Tibial nerve (tissue), 4 donors: ENCODE data around the gene SUPT5H. TPM values are rescaled to one million over a fixed set of nuclear protein-coding genes. Genes with fewer than 3 reads are reported as not detected.

Experiments used
- DNase-seq, 2 donors: peaks; one replicate each; pipeline ENCODE4 v3.0.0-alpha.2; 2019; ENCODE audit warnings: low spot score in 2 of 2
- H3K27ac ChIP-seq, 4 donors: fragments of 200-600 bp; sonication (generic) in 3 of 4; one replicate each; pipeline ENCODE4 v1.5.1; 2017 to 2019; ENCODE audit warnings: mild to moderate bottlenecking in 1 of 4
- H3K27me3 ChIP-seq, 2 donors: fragments of 200-600 bp; sonication (generic) in 1 of 2; one replicate each; pipeline versions ENCODE4 v1.5.1 to v1.6.0; 2017 to 2019
- H3K36me3 ChIP-seq, 3 donors: fragments of 200-600 bp; sonication (generic); one replicate each; pipeline ENCODE4 v1.5.1; 2018 to 2019
- H3K4me1 ChIP-seq, 4 donors: fragments of 200-600 bp; sonication (generic) in 3 of 4; one replicate each; pipeline ENCODE4 v1.5.1; 2017 to 2019
- H3K4me3 ChIP-seq, 4 donors: fragments of 200-600 bp; sonication (generic) in 3 of 4; one replicate each; pipeline ENCODE4 v1.5.1; 2017 to 2019; ENCODE audit warnings: mild to moderate bottlenecking in 1 of 4, moderate library complexity in 1 of 4
- H3K9me3 ChIP-seq, 4 donors: fragments of 200-600 bp; sonication (generic) in 3 of 4; one replicate each; pipeline ENCODE4 v1.5.1; 2017 to 2019
- CTCF ChIP-seq, 5 experiments: fragments of 200-600 bp in 3 of 5; fragments of 450-650 bp in 2 of 5; sonication (generic) in 3 of 5; IDR thresholded peaks; one replicate each; pipeline ENCODE4 v1.5.1; 2016 to 2019; ENCODE audit warnings: antibody characterized with exemption in 5 of 5, mild to moderate bottlenecking in 3 of 5, moderate library complexity in 2 of 5
- EP300 ChIP-seq, 2 donors: sonication (generic); formaldehyde crosslinking; IDR thresholded peaks; one replicate each; pipeline ENCODE4 v1.6.1; 2017; ENCODE audit warnings: antibody characterized with exemption in 2 of 2, mild to moderate bottlenecking in 1 of 2
- POLR2A ChIP-seq, 2 donors: fragments of 450-650 bp; IDR thresholded peaks; one replicate each; pipeline ENCODE4 v1.6.1; 2017; ENCODE audit warnings: antibody characterized with exemption in 2 of 2, mild to moderate bottlenecking in 2 of 2, moderate library complexity in 2 of 2
- WGBS, 2 donors: methylation state at CpG; one replicate each; pipeline ENCODE4 v1.1.5; 2018; 5-methylcytosine and 5-hydroxymethylcytosine counted together
- total RNA-seq, 4 donors: library from RNA; depleted of rRNA; stranded (reverse); fragments of >200 nt; gene quantifications; one replicate each; pipeline ENCODE4 v1.1.0, GENCODE V29; 2016

The SUPT5H gene
- total RNA-seq, 4 donors from 2014 or later = 94.4 to 120 (median 106) TPM

GRCh38 chr19:39410017-39410830 is 35.2 kb upstream of the SUPT5H start:
- H3K27me3 ChIP-seq = peaks cover 0 to 3% of the 10 kb centered on the region in 2 donors
- no peaks in the 10 kb centered on the region for H3K9me3 ChIP-seq
- peak; percentile 73 to 75 for DNase-seq
- TF ChIP-seq EP300 (IDR thresholded peaks at IDR 0.05) (peak in 1 of 2 donors; percentile 73), CTCF (IDR thresholded peaks at IDR 0.05) (no peak), POLR2A (IDR thresholded peaks at IDR 0.05) (peak in 1 of 2 donors; percentile 51)
- H3K36me3 ChIP-seq = peaks cover 10 to 22% (median 18%) of the 10 kb centered on the region in 3 donors
- WGBS, 2 donors = 2% methylated on average over 29 to 32 of the region's 35 CpGs
- H3K4me1 ChIP-seq = peaks cover 6 to 44% (median 39%) of the 10 kb centered on the region in 4 donors
- peak overlapping the region; percentile 94 to 100 (median 100) for H3K27ac ChIP-seq
- peak overlapping the region; percentile 66 to 98 (median 88) for H3K4me3 ChIP-seq

GRCh38 chr19:39410831-39411080 is 34.6 kb upstream of the SUPT5H start:
- H3K4me1 ChIP-seq = peaks cover 6 to 44% (median 37%) of the 10 kb centered on the region in 4 donors
- peaks cover 0 to 3% of the 10 kb centered on the region in 2 donors for H3K27me3 ChIP-seq
- peak overlapping the region; percentile 66 to 98 (median 88) for H3K4me3 ChIP-seq
- DNase-seq = no peak
- TF ChIP-seq POLR2A (IDR thresholded peaks at IDR 0.05) = no peak
- no peaks in the 10 kb centered on the region for H3K9me3 ChIP-seq
- 29 to 38% methylated on average over 1 of the region's 1 CpG for WGBS, 2 donors
- H3K36me3 ChIP-seq = peaks cover 10 to 23% (median 18%) of the 10 kb centered on the region in 3 donors
- H3K27ac ChIP-seq = peak overlapping the region; percentile 94 to 100 (median 100)

- Histone ChIP-seq H3K4me1 (peaks cover 6 to 42% (median 32%) of the 10 kb centered on the region in 4 donors), H3K27me3 (peaks cover 0 to 3% of the 10 kb centered on the region in 2 donors), H3K9me3 (no peaks in the 10 kb centered on the region), H3K27ac (peak overlapping the region; percentile 94 to 100 (median 100)), H3K4me3 (peak overlapping the region; percentile 66 to 98 (median 88)), H3K36me3 (peaks cover 10 to 28% (median 18%) of the 10 kb centered on the region in 3 donors)
- DNase-seq = peak in 1 of 2 donors; percentile 70
- WGBS, 2 donors = 12 to 16% methylated on average over 9 of the region's 9 CpGs
- no peak for TF ChIP-seq CTCF (IDR thresholded peaks at IDR 0.05)
- TF ChIP-seq EP300 (IDR thresholded peaks at IDR 0.05) = peak in 1 of 2 donors; percentile 39
Measured at GRCh38 chr19:39411081-39411831, 34.1 kb upstream of the SUPT5H start.

GRCh38 chr19:39411832-39412099 is 33.6 kb upstream of the SUPT5H start:
- DNase-seq = peak; percentile 96 to 99
- TF ChIP-seq POLR2A (IDR thresholded peaks at IDR 0.05) (no peak), CTCF (IDR thresholded peaks at IDR 0.05) (peak; percentile 88 to 99 (median 93)), EP300 (IDR thresholded peaks at IDR 0.05) (no peak)
- Histone ChIP-seq H3K4me3 (peak overlapping the region; percentile 8 to 96 (median 74)), H3K4me1 (peaks cover 6 to 47% (median 34%) of the 10 kb centered on the region in 4 donors), H3K27me3 (no peaks in the 10 kb centered on the region), H3K9me3 (no peaks in the 10 kb centered on the region), H3K36me3 (peaks cover 10 to 33% (median 18%) of the 10 kb centered on the region in 3 donors), H3K27ac (peak overlapping the region; percentile 94 to 100 (median 100))
- WGBS, 2 donors = 0% methylated on average over 7 of the region's 7 CpGs

- TF ChIP-seq EP300 (IDR thresholded peaks at IDR 0.05) (peak; percentile 90 to 94), CTCF (IDR thresholded peaks at IDR 0.05) (peak; percentile 78 to 97 (median 95)), POLR2A (IDR thresholded peaks at IDR 0.05) (peak; percentile 46 to 48)
- WGBS, 2 donors = 0 to 1% methylated on average over 34 to 39 of the region's 60 CpGs
- peaks cover 6 to 53% (median 34%) of the 10 kb centered on the region in 4 donors for H3K4me1 ChIP-seq
Measured at GRCh38 chr19:39412100-39412866, 33.1 kb upstream of the SUPT5H start, which contains the start of gene PLEKHG2. Gene PLEKHG2 (plus strand): TSS chr19:39412669. CDS start chr19:39414087, 1,418 bp downstream.

More at GRCh38 chr19:39412100-39412866, 33.1 kb upstream of the SUPT5H start, which contains the start of gene PLEKHG2:
- peaks cover 10 to 34% (median 17%) of the 10 kb centered on the region in 3 donors for H3K36me3 ChIP-seq
- peak within 1 kb of the TSS; percentile 66 to 96 (median 84) for H3K4me3 ChIP-seq
- no peaks in the 10 kb centered on the region for H3K27me3 ChIP-seq
- peak within 1 kb of the TSS; percentile 94 to 100 (median 100) for H3K27ac ChIP-seq
- DNase-seq = peak; percentile 97 to 99
- H3K9me3 ChIP-seq = no peaks in the 10 kb centered on the region
